HG03103 (cell line): ENCODE data around the gene RNF123.
"Not testable (repeated sequence)": the region's sequence is repeated elsewhere in the genome, so short reads cannot be mapped to it uniquely, and the experiment has no call there.

Experiments
- ATAC-seq: cut with Tn5 transposase; IDR thresholded peaks from one replicate; pipeline ENCODE4 v1.9.1; 2021; ENCODE audit warnings: low read depth; ENCODE audit not compliant: unreplicated experiment

Gene RNF123

DNA sequence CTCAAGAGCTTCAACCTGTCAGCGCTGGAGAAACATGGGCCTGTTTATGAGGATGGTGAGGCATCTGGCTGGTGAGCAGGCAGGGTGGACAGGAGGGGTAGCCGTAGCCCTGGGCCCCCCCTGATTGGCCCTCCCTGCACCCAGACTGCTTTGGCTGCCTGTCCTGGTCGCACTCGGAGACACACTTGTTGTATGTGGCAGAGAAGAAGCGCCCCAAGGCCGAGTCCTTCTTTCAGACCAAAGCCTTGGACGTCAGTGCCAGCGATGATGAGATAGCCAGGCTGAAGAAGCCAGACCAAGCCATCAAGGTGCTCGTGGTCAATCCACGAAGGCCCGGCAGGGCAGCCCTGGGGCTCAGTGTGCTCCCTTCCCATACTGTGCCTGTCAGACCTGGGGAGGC lies 13.4 kb upstream of the RNF123 start:
- ATAC-seq = no peak

DNA sequence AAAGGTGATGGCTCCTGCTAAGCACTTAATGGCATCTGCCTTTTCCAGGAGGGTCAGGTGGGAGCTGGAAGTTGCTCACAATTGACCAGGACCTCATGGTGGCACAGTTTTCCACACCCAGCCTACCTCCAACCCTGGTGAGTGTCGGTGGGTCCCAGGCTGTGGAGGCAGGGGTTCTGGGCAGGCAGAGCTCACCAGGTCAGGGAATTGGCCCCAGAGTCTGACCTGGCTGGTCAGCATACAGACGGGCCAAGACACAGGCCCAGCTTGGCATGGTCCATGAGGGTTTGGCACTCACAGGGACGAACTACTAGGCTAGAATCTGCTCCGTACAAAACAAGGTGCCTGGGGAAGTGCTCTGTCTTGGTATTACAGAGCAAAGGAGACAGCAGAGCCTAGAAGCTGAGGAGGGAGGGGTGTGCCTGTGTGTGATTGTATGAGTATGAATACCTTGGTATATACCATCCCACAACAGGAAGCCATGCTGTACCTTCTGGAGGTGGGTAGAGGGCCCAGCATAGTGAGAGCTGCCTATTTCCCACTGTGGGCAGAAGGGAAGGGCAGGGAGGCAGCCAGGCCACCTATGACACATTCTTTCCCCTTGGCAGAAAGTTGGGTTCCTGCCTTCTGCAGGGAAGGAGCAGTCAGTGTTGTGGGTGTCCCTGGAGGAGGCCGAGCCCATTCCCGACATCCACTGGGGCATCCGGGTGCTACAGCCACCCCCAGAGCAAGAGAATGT lies 8.7 kb upstream of the RNF123 start:
- no peak for ATAC-seq

DNA sequence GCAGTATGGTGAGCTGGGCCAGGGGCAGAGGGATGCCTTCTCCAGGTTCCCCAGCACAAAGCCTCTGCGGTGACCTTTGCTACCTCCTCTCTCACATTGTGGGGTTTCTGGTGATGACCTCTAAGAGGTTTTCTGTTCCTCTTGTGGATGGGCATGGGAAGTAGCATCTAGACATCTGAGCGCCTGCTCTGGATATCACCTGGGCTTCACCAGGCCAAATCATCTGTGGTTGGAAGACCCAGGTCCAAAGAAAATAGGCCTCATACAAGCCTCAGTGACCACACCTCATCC lies 8.2 kb upstream of the RNF123 start:
- no peak for ATAC-seq

DNA sequence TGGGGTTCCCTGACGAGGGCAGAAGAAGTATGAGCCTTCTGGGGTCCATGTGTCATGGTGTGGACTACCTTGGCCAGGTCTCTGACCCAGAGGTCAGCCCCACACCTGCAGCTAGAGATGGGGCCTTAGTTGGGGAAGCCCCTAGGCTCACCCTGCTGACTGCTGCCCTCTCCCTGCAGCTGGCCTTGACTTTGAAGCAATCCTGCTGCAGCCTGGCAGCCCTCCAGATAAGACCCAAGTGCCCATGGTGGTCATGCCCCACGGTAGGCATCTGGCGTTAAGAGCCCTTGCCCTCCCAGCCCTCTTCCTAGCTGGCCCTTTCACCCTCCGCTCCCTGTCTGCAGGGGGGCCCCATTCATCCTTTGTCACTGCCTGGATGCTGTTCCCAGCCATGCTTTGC lies 7.8 kb upstream of the RNF123 start:
- no peak for ATAC-seq

DNA sequence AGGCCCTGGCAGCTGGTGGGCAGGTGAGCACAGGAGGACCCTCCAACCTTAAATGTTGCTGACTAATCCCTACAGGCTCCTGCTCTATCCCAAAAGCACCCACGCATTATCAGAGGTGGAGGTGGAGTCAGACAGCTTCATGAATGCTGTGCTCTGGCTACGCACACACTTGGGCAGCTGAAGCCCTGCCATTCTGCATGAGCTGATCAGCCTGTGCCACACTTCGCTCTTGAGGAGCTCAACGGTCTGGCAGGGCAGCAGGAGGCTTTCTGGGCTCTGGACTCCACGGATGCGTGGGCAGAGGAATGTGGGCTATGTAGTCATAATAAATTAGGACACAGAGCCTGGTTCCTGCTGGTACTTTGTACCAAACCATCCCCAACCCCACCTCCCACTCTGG lies 6.2 kb upstream of the RNF123 start:
- ATAC-seq = no peak

DNA sequence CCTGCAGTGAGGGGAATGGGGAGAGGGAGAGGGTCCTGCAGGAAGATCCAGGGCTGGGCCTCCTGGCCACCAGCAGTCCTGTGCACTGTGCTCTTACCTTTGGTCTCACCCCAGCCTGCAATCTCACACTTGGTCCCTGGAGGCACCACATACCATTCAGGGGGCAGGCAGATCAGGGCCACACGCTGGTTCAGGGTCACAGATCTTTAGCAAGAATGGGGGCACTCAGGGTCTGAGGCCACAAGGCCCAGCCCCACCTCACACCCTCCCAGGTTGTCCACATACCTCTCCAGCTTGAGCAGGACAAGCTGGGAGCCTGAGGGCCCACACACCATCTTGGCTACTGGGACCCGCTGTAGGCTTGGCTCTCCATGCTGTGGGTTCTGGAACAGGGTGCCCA lies 4.9 kb upstream of the RNF123 start:
- not testable (repeated sequence) for ATAC-seq

DNA sequence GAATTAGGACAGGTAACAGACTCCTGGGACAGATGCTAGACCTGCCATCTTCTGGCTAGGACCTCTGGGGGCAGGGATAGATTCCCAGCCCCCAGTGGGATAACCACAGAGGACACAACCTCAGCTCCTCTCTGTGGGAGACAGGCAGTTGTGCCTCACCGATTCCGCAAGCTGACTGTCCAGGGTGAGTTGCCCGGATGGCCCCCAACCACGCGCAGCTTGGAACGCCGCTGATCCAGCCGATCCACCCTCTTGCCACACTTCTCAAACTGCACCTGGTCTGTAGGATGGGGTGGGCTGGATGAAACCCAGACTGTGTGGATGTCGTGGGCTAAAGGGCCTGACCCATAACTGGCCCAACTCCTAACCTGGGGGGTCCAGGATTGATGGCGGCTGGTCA lies 4.3 kb upstream of the RNF123 start:
- ATAC-seq = not testable (repeated sequence)

DNA sequence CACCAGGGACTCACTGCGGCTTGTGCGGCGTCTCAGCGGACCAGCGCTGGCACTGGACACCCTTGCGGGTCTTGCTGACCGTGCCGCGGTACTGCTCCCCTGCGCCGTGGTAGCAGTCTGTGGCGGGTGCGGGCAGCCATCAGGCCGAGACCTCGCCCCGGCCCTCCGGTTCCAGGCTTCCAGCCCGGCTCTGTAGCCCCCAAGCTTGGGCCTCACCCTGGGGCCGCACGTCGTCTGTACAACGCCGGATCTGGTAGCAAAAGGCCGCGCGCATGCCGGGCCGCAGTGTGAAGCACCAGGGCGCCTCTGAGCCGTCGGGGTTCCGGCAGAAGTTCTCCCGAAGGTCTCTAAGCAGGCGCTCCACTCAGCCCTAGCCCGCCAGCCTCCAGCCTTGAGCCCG lies 3.5 kb upstream of the RNF123 start:
- ATAC-seq = not testable (repeated sequence)

DNA sequence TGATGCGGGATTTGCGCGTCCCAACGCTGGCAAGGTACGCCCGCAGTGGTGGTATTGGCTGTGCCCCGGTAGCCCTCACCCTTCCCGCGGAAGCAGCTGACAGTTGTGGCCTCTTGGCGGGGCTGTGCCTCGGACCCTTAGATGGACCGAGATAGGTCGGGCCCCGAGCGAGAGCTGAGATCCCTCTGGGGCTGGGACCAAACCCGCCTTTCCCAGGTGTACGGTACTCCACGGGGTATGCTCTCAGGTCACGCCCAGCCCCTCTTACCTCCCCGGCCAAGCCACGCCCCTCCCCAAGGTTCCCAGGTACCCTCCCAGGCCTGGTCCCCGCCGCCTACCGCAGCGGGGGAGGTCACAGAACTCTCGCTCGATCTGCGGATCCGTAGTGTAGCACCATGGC lies 3.0 kb upstream of the RNF123 start:
- ATAC-seq = not testable (repeated sequence)

DNA sequence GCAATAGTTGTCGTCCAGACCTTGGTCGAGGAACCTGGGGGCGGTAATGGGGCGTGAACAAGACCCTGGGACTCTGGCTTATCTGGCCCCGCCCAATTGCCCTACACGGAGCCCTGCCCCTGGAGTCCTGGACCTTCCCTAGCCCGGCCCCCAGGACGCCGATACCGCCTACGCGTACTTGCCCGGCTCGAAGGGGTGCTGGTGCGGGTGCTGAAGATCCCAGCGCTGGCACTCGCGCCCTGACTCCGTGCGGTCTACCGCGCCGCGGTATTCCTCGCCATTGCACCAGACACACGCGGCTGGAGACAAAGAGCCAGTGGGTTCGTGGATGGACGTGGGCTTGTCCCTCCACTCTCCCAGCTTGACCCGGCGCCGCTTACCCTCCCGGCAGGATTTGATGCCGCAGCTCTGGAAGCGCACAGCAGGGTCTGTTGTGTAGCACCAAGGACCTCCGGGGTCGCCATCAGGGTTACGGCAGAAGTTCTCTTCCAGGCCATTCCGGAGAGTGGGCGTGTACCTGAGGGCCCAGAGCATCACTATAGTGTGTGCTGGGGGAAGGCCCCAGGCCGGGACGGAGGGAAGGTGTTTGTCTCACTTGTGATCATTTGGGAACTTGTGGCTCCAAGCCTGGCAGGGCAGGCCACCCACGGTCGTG lies 2.5 kb upstream of the RNF123 start:
- not testable (repeated sequence) for ATAC-seq

DNA sequence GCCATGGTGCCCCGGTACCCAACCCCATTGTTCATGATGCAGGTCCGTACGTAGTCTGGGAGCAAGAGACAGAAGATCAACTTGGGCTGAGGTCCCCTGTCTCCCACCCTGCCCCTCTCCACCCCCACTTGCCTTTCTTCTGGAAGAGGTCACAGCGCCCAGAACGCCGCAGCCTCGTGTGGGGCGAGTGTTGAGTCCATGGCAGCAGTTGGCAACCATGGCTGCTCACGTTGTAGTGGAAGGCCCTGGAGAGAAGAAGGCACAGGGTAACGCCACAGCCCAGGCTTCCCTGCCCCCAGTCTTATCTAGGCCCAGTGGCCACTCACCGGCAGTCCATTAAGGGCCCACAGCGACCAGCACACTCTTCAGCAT lies 1.9 kb upstream of the RNF123 start:
- ATAC-seq = not testable (repeated sequence)

DNA sequence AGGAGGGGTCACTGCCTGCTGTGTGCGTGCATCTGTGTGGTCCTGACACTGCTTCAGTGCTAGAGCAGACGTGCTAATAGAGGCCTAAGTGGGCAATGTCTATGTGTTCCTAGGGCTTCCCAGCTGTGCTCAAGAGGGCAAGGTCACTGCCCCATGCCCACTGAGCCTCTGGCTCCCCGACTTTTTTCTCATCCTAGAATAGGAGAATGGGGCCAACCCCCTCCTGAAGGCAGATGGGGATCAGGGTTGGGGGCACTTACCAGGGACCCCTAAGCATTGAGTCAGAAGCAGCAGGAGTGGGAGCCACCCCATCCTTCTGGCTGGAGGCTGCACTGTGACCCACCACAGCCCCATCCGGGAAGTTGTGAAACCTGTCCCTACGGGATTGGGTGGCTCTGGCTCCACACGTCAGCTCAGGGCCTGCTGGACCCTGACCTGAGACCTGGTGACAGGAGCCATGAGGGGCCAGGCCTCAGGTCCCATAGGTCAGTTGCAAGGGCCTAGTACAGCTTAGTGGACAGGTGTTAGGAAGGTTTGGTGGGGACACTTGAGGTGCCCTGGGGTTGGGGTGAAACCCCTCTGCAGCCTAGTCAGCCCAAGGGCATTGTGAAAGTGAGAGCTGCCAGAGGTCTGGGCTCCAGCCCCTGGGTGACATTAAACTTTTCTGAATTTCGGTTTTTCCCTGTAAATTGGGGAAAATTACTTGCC lies 865 bp upstream of the RNF123 start:
- not testable (repeated sequence) for ATAC-seq

DNA sequence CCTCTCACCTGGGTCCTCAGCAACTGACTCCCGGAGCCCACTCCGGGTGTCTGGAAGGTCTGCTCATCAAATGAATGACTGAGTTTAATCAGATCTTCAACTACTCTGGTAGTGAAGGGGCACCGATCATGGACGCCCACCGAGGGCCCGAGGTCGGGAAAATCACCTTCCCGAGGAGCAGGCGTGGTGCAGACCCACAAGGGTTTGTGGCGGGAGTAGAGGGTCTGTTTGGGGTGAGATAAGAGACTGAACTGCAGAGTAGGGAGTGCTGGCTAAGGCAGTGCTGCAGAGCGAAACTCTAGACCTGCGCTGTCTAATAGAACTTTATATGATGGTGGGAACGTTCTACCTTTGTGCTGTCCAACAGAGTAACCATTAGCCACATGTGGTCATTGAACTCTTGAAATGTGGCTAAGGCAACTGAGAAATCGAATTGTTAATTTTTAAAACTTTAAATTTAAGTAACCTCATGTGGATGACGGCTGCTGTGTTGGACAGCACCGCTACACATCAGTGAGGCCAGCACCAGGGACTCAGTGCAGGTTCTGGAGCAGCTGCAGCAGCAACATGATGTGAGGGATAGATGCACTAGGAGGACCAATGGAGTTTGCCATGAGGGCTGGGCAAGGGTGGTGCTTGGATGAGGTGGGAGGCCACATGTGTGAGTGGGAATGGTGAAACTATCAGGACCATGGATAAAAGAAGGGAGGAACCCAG lies 709 bp downstream of the RNF123 start:
- ATAC-seq = not testable (repeated sequence)

DNA sequence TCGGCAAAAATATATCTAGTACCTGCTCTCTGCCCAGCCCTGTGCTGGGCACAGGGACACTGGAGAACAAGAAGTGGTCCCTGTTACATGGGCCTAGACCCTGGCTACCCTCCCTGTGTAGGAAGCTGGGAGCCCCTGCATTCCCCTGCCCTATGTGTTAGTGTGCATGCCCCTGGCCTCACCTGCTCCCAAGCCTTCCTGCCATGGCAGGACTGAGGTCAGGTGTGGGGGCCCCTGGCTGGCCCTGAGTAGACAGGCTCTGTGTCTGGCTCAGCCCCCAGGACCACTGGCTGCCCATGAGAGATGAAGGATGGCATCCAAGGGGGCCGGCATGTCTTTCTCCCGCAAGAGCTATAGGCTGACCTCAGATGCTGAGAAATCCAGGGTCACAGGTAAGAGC lies 1.5 kb downstream of the RNF123 start:
- not testable (repeated sequence) for ATAC-seq

DNA sequence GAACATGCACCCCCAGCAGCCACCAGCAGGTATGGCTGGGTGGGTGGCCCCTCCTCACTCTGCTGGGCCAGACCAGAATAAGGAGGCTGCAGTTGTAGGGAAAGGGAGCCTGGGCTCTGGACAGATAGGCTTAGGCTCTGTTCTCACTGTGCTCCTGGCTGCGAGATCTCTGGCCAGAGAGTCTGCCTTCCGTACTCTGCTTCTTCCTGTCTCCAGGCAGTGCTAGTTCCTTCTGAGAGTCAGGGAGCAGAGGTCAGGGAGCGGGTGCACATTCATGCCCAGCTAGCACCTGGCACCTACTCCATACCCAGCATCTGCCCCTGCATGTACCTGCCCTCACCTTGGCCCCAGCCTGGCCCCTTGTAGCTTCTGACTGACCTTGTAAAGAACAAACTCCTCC lies 2.1 kb downstream of the RNF123 start:
- ATAC-seq = not testable (repeated sequence)

DNA sequence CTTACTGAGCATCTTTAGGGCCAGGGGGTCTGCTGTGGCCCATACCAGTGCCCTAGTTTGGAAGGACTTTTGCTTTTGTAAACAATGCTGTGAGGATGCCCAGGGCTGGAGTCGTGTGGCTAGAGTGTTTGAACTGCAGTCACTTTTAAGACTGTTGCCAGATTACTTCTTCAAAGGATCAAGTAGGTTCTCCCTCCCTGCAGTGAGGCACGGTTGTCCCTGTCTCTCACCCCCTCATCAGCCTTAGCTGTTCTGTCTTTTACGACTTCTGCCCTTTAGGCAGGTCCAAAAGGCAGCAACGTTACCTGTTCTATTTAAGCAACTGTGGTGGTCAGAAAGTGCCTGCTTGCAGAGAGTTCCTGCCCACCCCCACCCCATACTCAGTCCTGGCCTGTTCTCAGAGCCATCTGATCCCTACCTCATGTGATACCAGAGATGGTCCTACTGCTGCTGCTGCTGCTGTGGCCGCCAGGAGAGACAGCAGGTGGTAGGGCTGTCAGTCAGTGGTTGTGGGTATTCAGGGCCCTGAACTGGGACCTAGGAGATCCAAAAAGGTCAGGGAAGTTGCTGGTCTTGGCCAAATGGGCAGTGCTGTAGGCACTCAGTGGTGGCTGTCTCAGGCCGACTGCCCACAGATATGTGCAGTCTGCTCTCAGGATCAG lies 5.2 kb downstream of the RNF123 start:
- not testable (repeated sequence) for ATAC-seq

DNA sequence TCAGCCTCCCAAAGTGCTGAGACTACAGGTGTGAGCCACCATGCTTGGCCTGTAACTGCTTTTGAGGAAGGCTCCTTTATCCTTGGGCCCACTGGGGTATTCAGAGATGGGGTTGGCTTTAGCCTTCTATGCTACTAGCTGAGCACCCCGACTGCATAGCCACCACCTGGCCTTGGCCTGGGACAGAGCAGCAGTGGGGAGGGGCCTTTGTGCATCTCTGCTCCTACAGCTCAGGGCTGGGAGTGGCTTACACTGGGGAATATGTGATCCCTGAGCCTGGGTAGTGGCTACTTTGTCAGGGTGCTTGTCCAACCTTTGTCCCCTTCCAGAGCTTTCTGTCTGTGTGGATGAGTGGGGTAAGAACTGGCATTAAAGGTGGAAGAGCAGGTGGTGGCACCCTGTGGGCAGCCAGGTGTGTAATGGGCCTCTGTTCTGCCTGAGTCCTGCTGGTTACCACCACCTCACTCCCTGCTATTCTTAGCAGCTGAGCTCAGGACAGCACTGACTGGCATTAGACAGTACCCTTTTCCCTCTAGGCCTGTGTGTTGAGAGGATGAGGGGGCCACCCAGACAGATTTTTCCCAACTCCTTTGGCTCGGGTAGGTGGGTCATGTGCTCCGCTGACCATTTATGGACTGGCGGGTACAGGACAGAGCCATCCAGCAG lies 6.1 kb downstream of the RNF123 start:
- not testable (repeated sequence) for ATAC-seq

DNA sequence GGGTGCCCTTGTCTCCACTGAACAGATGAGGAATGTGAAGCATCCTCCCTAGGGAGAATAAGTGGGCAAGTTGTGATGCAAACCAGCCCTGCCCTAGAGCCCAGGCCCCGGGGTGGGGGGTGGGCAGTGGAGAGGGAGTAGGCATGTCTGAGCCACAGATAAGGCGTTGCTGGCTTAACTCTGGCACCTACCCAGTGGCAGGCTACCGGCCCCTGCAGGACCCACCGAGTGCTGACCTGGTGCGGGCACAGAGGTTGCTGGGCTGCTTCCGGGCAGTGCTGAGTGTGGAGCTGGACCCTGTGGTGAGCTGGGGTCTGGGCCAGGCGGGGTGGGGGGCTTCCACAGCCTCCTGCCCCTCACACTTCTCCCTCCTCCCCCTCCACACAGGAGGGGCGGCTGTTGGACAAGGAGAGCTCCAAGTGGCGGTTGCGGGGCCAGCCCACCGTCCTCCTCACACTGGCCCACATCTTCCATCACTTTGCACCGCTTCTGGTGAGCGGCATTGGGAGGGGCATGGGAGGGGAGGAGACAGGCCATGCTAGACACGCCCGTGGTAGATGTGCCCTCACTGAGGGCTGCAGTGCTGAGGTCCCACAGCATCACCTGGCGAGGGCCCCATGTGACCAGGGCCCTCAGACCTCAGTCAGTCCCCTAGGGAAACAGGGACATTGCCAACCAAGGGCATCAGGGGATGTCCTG lies 10.1 kb downstream of the RNF123 start:
- ATAC-seq = no peak

DNA sequence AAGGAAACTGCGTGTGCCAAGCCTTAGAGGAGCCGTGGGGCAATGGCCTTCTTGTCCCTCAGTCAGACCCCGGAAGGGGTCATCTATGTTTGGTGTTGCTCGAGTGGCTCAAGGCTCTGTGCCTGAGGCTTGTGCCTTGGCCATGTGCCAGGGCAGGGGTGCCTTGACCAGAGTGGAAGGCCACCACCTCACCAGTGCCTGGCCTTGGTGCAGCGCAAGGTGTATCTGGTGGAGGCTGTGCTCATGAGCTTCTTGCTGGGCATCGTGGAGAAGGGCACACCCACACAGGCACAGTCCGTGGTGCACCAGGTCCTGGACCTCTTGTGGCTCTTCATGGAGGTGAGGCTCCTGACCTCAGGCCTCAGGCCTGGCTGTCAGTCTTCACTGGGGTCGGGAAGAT lies 10.7 kb downstream of the RNF123 start:
- ATAC-seq = no peak
